H9 (cell line): ENCODE results near the gene NAPG. TPM values are rescaled to one million over a fixed set of nuclear protein-coding genes. Genes with fewer than 3 reads are reported as not detected.

Experiments used
- DNase-seq: peaks from one replicate; pipeline ENCODE4 v3.0.0-alpha.2; 2017
- H2AFZ ChIP-seq: one replicate; pipeline ENCODE4 v1.6.1; 2013; ENCODE audit warnings: mild to moderate bottlenecking, low read length, control low read depth, moderate library complexity
- H2AK5ac ChIP-seq: 2 replicates; pipeline ENCODE4 v1.6.1; 2013; ENCODE audit warnings: low read length, control low read depth, mixed read lengths; ENCODE audit not compliant: insufficient read length
- H2BK120ac ChIP-seq: one replicate; pipeline ENCODE4 v1.6.1; 2013; ENCODE audit warnings: low read depth, mild to moderate bottlenecking, low read length, control low read depth, inconsistent platforms; ENCODE audit not compliant: poor library complexity, severe bottlenecking
- H2BK12ac ChIP-seq: 2 replicates; pipeline ENCODE4 v1.6.1; 2013; ENCODE audit warnings: low read length, control low read depth, mixed read lengths, low read depth; ENCODE audit not compliant: insufficient read length
- H2BK15ac ChIP-seq: 2 replicates; pipeline ENCODE4 v1.6.1; 2013; ENCODE audit warnings: low read depth, low read length, control low read depth
- H2BK20ac ChIP-seq: one replicate; pipeline ENCODE4 v1.6.1; 2013; ENCODE audit warnings: low read depth, mild to moderate bottlenecking, low read length, control low read depth, inconsistent platforms; ENCODE audit not compliant: poor library complexity, severe bottlenecking
- H2BK5ac ChIP-seq: 2 replicates; pipeline ENCODE4 v1.6.1; 2013; ENCODE audit warnings: low read length, control low read depth, mixed read lengths; ENCODE audit not compliant: insufficient read length
- H3K14ac ChIP-seq: 2 replicates; pipeline ENCODE4 v1.6.1; 2013; ENCODE audit warnings: low read length, control low read depth; ENCODE audit not compliant: insufficient read depth
- H3K18ac ChIP-seq: 2 replicates; pipeline ENCODE4 v1.6.1; 2013; ENCODE audit warnings: low read depth, mild to moderate bottlenecking, mixed read lengths, low read length, control low read depth; ENCODE audit not compliant: insufficient read length
- H3K23ac ChIP-seq: 2 replicates; pipeline ENCODE4 v1.6.1; 2013; ENCODE audit warnings: low read length, control low read depth, mixed read lengths, low read depth; ENCODE audit not compliant: insufficient read length
- H3K23me2 ChIP-seq: 2 replicates; pipeline ENCODE4 v1.6.1; 2013; ENCODE audit warnings: low read depth, mild to moderate bottlenecking, mixed read lengths, low read length, control low read depth; ENCODE audit not compliant: insufficient read length, poor library complexity, severe bottlenecking
- H3K27ac ChIP-seq: 2 replicates; pipeline ENCODE4 v1.5.1; 2013; ENCODE audit warnings: low read length, control low read depth, mixed read lengths, low read depth; ENCODE audit not compliant: insufficient read length
- H3K27me3 ChIP-seq: 2 replicates; pipeline ENCODE4 v1.6.1; 2013; ENCODE audit warnings: low read length, control low read depth, inconsistent platforms; ENCODE audit not compliant: insufficient read depth
- H3K4ac ChIP-seq: 2 replicates; pipeline ENCODE4 v1.6.1; 2013; ENCODE audit warnings: low read depth, mild to moderate bottlenecking, control low read depth, inconsistent platforms, low read length, moderate library complexity
- H3K4me1 ChIP-seq: 2 replicates; pipeline ENCODE4 v1.6.1; 2013; ENCODE audit warnings: low read length, control low read depth, inconsistent platforms; ENCODE audit not compliant: insufficient read depth
- H3K4me2 ChIP-seq: 2 replicates; pipeline ENCODE4 v1.6.1; 2013; ENCODE audit warnings: low read length, control low read depth, mixed read lengths; ENCODE audit not compliant: insufficient read length, insufficient read depth
- H3K56ac ChIP-seq: 2 replicates; pipeline ENCODE4 v1.6.1; 2013; ENCODE audit warnings: low read depth, mild to moderate bottlenecking, mixed read lengths, low read length, control low read depth; ENCODE audit not compliant: insufficient read length
- H3K79me1 ChIP-seq: 2 replicates; pipeline ENCODE4 v1.6.1; 2013; ENCODE audit warnings: low read depth, mild to moderate bottlenecking, moderate library complexity, low read length, control low read depth, inconsistent platforms; ENCODE audit not compliant: insufficient read depth, poor library complexity, severe bottlenecking
- H3K79me2 ChIP-seq: 2 replicates; pipeline ENCODE4 v1.6.1; 2013; ENCODE audit warnings: low read length, control low read depth, inconsistent platforms; ENCODE audit not compliant: insufficient read depth
- H3K9ac ChIP-seq: 2 replicates; pipeline ENCODE4 v1.6.1; 2013; ENCODE audit warnings: low read length, control low read depth, mixed read lengths; ENCODE audit not compliant: insufficient read length; ENCODE audit errors: extremely low read depth
- H3K9me3 ChIP-seq: one replicate; pipeline ENCODE4 v1.6.1; 2013; ENCODE audit warnings: low read depth, low read length, inconsistent platforms; ENCODE audit not compliant: control insufficient read depth
- H3T11ph ChIP-seq: one replicate; pipeline ENCODE4 v1.6.1; 2013; ENCODE audit warnings: mild to moderate bottlenecking, low read length, control low read depth, inconsistent platforms
- H4K20me1 ChIP-seq: one replicate; pipeline ENCODE4 v1.6.1; 2013; ENCODE audit not compliant: control insufficient read depth, insufficient read length, insufficient read depth
- H4K5ac ChIP-seq: 2 replicates; pipeline ENCODE4 v1.6.1; 2013; ENCODE audit warnings: low read depth, mild to moderate bottlenecking, mixed read lengths, low read length, control low read depth; ENCODE audit not compliant: insufficient read length
- H4K8ac ChIP-seq: replicated peaks from 2 replicates; pipeline ENCODE4 v1.6.1; 2013; ENCODE audit warnings: low read length, control low read depth, mixed read lengths, low read depth; ENCODE audit not compliant: insufficient read length
- H4K91ac ChIP-seq: 2 replicates; pipeline ENCODE4 v1.6.1; 2013; ENCODE audit warnings: low read depth, mild to moderate bottlenecking, moderate library complexity, mixed read lengths, low read length, control low read depth; ENCODE audit not compliant: insufficient read length
- H3K27ac Mint-ChIP-seq, 3 experiments: 2 replicates in 2 of 3; 3 replicates in 1 of 3; pipeline ENCODE4 v1.8.0; 2020 to 2021; ENCODE audit warnings: mixed read lengths in 3 of 3, mild to moderate bottlenecking in 1 of 3, moderate library complexity in 1 of 3
- H3K27me3 Mint-ChIP-seq: 2 replicates; pipeline ENCODE4 v1.8.0; 2021; ENCODE audit warnings: low read depth, mild to moderate bottlenecking, moderate library complexity, mixed read lengths
- H3K36me3 Mint-ChIP-seq, 3 experiments: 2 replicates in 2 of 3; 3 replicates in 1 of 3; pipeline ENCODE4 v1.8.0; 2020 to 2021; ENCODE audit warnings: low read depth in 3 of 3, mixed read lengths in 3 of 3; ENCODE audit not compliant: insufficient read depth in 1 of 3
- H3K4me1 Mint-ChIP-seq, 2 experiments: 2 replicates each; pipeline ENCODE4 v1.8.0; 2020; ENCODE audit warnings: mixed read lengths in 2 of 2
- H3K4me3 Mint-ChIP-seq, 2 experiments: 2 replicates in 1 of 2; 3 replicates in 1 of 2; pipeline ENCODE4 v1.8.0; 2020 to 2021; ENCODE audit warnings: mild to moderate bottlenecking in 2 of 2, mixed read lengths in 2 of 2, moderate library complexity in 1 of 2
- H3K9me3 Mint-ChIP-seq, 2 experiments: 2 replicates in 1 of 2; 3 replicates in 1 of 2; pipeline ENCODE4 v1.8.0; 2020; ENCODE audit warnings: mild to moderate bottlenecking in 2 of 2, mixed read lengths in 2 of 2, moderate library complexity in 1 of 2
- WGBS: extraction: QIAGEN DNeasy Blood & Tissue Kit; methylation state at CpG from one replicate; pipeline ENCODE4 v1.1.7; 2013; ENCODE audit warnings: missing lambda C conversion rate, low lambda C conversion rate, mixed read lengths; ENCODE audit not compliant: insufficient read length; ENCODE audit errors: extremely low coverage; 5-methylcytosine and 5-hydroxymethylcytosine counted together
- total RNA-seq: library from RNA; stranded (reverse); gene quantifications from 2 replicates; pipeline ENCODE4 v1.2.1, GENCODE V29; 2021
- TF ChIP-seq, protein P1 (sequence below): fragments of 200-600 bp; sonication (generic); conservative IDR thresholded peaks from 3 replicates; pipeline ENCODE4 v1.8.0; 2021; ENCODE audit warnings: antibody characterized with exemption, mild to moderate bottlenecking

The NAPG gene
- total RNA-seq, 1 experiment from 2014 or later: 30.9 TPM

DNA sequence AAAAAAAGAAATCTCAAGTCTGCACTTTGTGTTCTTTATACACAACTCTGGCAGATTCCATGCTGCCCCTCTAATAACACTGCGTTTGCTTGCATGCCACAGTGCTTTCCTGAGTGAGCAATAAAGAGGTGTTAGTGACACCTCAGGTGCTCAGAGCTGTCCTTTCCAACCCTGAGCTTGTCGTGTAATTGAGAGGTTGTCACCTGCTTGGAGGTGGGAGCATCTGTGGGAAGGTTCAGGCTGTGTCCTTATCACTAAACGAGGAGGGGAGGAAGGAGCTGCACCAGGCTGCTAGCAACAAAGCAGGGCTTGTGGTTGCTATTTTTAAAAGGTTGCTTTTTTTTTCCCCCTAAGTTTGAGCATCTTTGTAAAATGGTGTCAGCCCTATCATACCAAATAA is 39.5 kb upstream of the NAPG start:
- H2AK5ac ChIP-seq: no peak overlapping the region
- Mint-ChIP-seq H3K27ac (no peak overlapping the region), H3K36me3 (peaks cover 0 to 2% (median 0%) of the 10 kb centered on the region in 3 experiments; a peak in 2 of 7 replicates), H3K9me3 (no peaks in the 10 kb centered on the region; a peak in 1 of 5 replicates), H3K27me3 (peaks cover 15% of the 10 kb centered on the region), H3K4me1 (peaks cover 19 to 20% of the 10 kb centered on the region in 2 experiments), H3K4me3 (no peak overlapping the region)
- WGBS: no CpG with 5 or more reads among the region's 3 CpGs
- TF ChIP-seq, protein P1, sequence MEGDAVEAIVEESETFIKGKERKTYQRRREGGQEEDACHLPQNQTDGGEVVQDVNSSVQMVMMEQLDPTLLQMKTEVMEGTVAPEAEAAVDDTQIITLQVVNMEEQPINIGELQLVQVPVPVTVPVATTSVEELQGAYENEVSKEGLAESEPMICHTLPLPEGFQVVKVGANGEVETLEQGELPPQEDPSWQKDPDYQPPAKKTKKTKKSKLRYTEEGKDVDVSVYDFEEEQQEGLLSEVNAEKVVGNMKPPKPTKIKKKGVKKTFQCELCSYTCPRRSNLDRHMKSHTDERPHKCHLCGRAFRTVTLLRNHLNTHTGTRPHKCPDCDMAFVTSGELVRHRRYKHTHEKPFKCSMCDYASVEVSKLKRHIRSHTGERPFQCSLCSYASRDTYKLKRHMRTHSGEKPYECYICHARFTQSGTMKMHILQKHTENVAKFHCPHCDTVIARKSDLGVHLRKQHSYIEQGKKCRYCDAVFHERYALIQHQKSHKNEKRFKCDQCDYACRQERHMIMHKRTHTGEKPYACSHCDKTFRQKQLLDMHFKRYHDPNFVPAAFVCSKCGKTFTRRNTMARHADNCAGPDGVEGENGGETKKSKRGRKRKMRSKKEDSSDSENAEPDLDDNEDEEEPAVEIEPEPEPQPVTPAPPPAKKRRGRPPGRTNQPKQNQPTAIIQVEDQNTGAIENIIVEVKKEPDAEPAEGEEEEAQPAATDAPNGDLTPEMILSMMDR: no peak
- no peaks in the 10 kb centered on the region for H3K9me3 ChIP-seq
- no peaks in the 10 kb centered on the region for H3K4me1 ChIP-seq
- H3K79me1 ChIP-seq: no peaks in the 10 kb centered on the region
- H3K14ac ChIP-seq: no peak overlapping the region
- no peak overlapping the region for H3K4ac ChIP-seq
- no peak overlapping the region for H2BK15ac ChIP-seq
- H3K27me3 ChIP-seq: peaks cover 2% of the 10 kb centered on the region; the same call in 1 of the 2 replicates
- H3K9ac ChIP-seq: no peak overlapping the region
- H3K18ac ChIP-seq: no peak overlapping the region
- H2BK120ac ChIP-seq: no peak overlapping the region
- H3K27ac ChIP-seq: no peak overlapping the region
- no peak overlapping the region for H2BK20ac ChIP-seq
- H3K23ac ChIP-seq: no peak overlapping the region
- no peaks in the 10 kb centered on the region for H4K20me1 ChIP-seq
- H4K91ac ChIP-seq: no peak overlapping the region
- no peak for DNase-seq
- H3K23me2 ChIP-seq: no peaks in the 10 kb centered on the region
- H2BK12ac ChIP-seq: no peak overlapping the region
- H4K5ac ChIP-seq: no peak overlapping the region
- H3K56ac ChIP-seq: no peak overlapping the region
- H3T11ph ChIP-seq: no peak overlapping the region
- no peak overlapping the region for H3K4me2 ChIP-seq
- no peak overlapping the region for H2AFZ ChIP-seq
- H2BK5ac ChIP-seq: no peak overlapping the region
- H4K8ac ChIP-seq: no peak overlapping the region
- H3K79me2 ChIP-seq: no peaks in the 10 kb centered on the region
